Mucosa of descending colon (tissue), 3 donors: ENCODE measurements around the gene CTNND2. TPM values are rescaled to one million over a fixed set of nuclear protein-coding genes. Genes with fewer than 3 reads are reported as not detected.

ENCODE experiments used
- ATAC-seq: fragments of 200-7000 bp; cut with Tn5 transposase; one replicate; pipeline ENCODE4 v1.9.1; 2020; ENCODE audit warnings: mild to moderate bottlenecking, moderate library complexity
- DNase-seq, 3 donors: peaks; one replicate each; pipeline ENCODE4 v3.0.0-alpha.2; 2020
- H3K36me3 ChIP-seq: fragments of 200-600 bp; one replicate; pipeline ENCODE4 v1.8.0; 2021; ENCODE audit warnings: low read depth, mild to moderate bottlenecking
- H3K4me1 ChIP-seq: fragments of 200-600 bp; one replicate; pipeline ENCODE4 v1.8.0; 2021; ENCODE audit warnings: low read depth, mild to moderate bottlenecking
- H3K4me3 ChIP-seq: fragments of 200-600 bp; one replicate; pipeline ENCODE4 v1.8.0; 2021; ENCODE audit warnings: mild to moderate bottlenecking
- H3K9me3 ChIP-seq: fragments of 200-600 bp; one replicate; pipeline ENCODE4 v1.8.0; 2021; ENCODE audit warnings: mild to moderate bottlenecking
- intact Hi-C, 2 donors: fragments of 100-400 bp; cut with DNase I in 1 of 2; cut with micrococcal nuclease in 1 of 2; formaldehyde crosslinking; loops; one replicate each; pipeline versions ENCODE4 v1.11.0 to v1.11.1; 2022; cut with DNase I, micrococcal nuclease
- total RNA-seq, 3 donors: library from RNA; stranded (reverse); fragmentation: NEBNext Ultra II Directional in 2 of 3; extraction: Animal tissue kit (Norgen Biotek cat#: 25700) in 2 of 3; gene quantifications; one replicate each; pipeline versions ENCODE4 v1.2.1 to v1.2.4, GENCODE V29; 2021 to 2023
- TF ChIP-seq, protein P1 (sequence below): fragments of 200-600 bp; IDR thresholded peaks from one replicate; pipeline ENCODE4 v1.8.0; 2022; ENCODE audit warnings: antibody characterized with exemption, mild to moderate bottlenecking
- donor health status: DM: no; HTN: no; CAD: no; lungs with moderate emphysema.
- donor health status: DM: no; HTN: no; CAD: no.
- donor health status: DM: no; HTN: yes; CAD: no.

The CTNND2 gene
- total RNA-seq, 3 donors from 2014 or later: 0.70 to 3.4 (median 0.81) TPM

DNA sequence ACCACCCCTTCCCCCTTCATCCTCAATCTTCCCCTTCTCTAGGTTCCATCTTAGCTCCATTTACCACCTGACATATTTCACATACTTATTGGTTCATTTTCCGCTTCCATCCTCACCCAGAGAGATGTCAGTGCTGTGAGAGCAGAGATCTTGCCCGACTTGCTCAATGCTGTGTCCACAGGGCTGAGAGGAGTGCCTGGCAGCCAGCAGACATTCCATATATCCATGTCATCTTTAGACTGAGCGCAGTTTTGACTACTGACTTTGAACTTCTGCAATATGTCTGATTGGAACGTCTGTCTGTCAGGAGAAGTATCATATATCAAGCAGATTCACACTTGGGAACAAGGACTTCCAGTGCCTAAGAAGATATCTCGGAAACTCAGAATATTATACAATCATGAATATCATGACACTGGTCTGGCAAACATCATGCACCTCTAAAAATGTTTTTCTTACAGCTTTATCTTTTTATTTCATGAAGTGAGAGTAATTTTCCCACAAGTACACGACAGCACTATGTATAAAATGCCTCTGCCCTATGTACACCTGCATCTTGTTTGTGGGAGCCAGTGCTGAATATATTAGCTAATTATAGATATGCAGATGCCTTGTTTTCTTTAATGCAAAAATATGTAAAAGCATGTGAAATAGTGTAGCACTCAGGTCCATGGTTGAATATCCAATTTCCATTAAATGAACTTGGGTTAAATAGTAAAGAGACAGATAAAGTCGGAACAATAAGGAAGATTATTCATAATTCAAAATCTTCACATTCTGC is 689.2 kb downstream of the CTNND2 start:
- DNase-seq: no peak
- H3K4me3 ChIP-seq: no peak overlapping the region
- TF ChIP-seq, protein P1, sequence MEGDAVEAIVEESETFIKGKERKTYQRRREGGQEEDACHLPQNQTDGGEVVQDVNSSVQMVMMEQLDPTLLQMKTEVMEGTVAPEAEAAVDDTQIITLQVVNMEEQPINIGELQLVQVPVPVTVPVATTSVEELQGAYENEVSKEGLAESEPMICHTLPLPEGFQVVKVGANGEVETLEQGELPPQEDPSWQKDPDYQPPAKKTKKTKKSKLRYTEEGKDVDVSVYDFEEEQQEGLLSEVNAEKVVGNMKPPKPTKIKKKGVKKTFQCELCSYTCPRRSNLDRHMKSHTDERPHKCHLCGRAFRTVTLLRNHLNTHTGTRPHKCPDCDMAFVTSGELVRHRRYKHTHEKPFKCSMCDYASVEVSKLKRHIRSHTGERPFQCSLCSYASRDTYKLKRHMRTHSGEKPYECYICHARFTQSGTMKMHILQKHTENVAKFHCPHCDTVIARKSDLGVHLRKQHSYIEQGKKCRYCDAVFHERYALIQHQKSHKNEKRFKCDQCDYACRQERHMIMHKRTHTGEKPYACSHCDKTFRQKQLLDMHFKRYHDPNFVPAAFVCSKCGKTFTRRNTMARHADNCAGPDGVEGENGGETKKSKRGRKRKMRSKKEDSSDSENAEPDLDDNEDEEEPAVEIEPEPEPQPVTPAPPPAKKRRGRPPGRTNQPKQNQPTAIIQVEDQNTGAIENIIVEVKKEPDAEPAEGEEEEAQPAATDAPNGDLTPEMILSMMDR: no peak
- no peaks in the 10 kb centered on the region for H3K4me1 ChIP-seq
- ATAC-seq: no peak
- intact Hi-C loops: no loop called here
- H3K36me3 ChIP-seq: no peaks in the 10 kb centered on the region
- no peaks in the 10 kb centered on the region for H3K9me3 ChIP-seq

DNA sequence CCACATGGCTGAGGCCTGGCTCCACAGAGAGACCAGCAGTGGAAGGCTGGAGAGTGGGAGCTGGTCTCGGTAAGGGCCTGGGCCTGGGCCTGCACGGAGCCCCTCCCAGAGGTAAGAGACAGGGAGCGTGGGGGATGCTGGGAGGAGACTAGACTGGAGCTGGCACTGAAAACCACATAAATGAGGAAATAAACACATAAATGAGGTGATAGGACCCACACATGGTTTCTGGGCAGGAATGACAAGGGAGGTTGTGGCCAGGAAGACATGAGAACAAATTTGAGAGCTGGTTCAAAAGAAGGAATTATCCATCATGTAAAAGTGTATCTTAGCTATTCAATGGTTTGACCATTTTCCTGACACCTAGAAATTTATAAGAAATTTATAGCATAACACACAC is 691.5 kb downstream of the CTNND2 start:
- Histone ChIP-seq H3K4me1 (no peaks in the 10 kb centered on the region), H3K36me3 (no peaks in the 10 kb centered on the region), H3K9me3 (no peaks in the 10 kb centered on the region), H3K4me3 (no peak overlapping the region)
- DNase-seq: no peak
- TF ChIP-seq, protein P1: no peak
- no peak for ATAC-seq
- intact Hi-C loops: no loop called here

DNA sequence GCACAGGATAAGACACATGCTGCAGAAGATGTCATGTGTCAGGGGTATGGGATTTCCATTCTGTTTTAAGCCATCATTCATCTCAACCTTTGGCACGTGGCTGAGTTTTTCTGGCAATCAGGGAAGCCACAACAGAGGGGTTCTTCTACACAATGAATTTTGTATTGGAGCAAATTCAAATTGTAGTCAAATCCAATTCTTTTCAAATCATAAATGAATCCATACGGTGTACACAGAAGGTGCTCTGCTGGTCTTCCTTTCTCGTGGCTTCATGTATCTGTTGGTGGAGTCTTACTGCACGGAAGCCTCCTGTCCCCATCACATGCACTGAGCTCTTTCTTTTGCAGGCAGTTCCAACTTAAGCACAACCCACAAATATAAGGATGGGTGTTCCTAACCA is 706.5 kb downstream of the CTNND2 start:
- TF ChIP-seq, protein P1: no peak
- no peak for ATAC-seq
- intact Hi-C loops: no loop called here
- no peak overlapping the region for H3K4me3 ChIP-seq
- no peaks in the 10 kb centered on the region for H3K4me1 ChIP-seq
- H3K9me3 ChIP-seq: no peaks in the 10 kb centered on the region
- no peaks in the 10 kb centered on the region for H3K36me3 ChIP-seq
- DNase-seq: no peak

DNA sequence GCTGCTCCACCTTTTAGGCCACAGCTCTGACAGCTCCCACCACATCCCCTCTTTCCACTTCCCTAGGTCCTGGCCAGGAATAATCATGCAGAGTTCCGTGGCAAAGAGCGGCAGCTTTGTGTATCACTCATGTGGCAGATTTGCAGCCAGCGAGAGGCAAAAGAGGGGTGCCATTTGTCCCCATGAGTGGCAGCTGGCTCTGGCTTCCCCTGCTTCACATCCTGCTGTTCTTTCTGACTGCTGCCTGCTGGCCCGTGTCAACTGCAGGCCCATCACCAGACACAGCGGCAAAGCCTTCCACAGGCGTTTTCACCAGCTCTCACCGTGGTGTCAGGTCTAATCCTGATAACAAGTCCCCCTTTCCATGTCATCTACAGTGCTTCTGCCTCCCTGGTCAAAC is 712.6 kb downstream of the CTNND2 start:
- intact Hi-C loops: no loop called here
- Histone ChIP-seq H3K9me3 (no peaks in the 10 kb centered on the region), H3K36me3 (no peaks in the 10 kb centered on the region), H3K4me3 (no peak overlapping the region), H3K4me1 (no peaks in the 10 kb centered on the region)
- TF ChIP-seq, protein P1: no peak
- ATAC-seq (no peak), DNase-seq (no peak)

DNA sequence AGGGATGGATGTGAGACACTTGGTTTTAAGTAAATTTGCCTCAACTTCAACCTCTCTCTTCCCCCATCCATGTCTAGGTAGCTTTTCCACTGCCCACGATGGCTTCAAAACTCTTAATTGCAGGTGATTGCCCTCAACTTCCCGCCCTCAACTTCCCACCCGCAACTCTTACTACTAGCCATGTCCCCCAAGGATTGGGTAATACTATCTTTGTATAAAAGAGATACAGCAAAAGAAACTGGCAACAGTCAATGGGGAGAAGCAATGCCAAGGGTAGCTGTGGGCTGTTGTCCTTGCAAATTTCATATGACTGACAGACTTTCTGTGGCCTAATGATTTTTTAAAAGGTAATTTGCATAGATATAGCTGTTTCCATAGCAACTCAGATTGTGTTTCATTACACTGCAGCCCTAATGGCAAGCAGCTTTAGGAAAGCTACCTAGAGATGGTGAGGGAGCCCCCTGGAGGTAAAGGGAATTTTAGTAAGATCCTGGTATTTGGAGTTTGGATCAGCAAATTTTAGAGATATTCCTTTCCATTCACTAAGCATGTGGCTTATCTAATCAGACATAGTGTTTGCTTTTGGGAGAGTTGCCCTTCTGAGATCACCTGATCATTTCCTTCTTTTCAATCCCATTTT is 721.7 kb downstream of the CTNND2 start:
- Histone ChIP-seq H3K4me1 (no peaks in the 10 kb centered on the region), H3K9me3 (no peaks in the 10 kb centered on the region), H3K4me3 (no peak overlapping the region), H3K36me3 (no peaks in the 10 kb centered on the region)
- TF ChIP-seq, protein P1: no peak
- no peak for ATAC-seq
- intact Hi-C loops: no loop called here
- DNase-seq: peak in 1 of 3 donors; percentile 32
